SJCRH30 (cell line): ENCODE data around the gene CD2AP. TPM values are rescaled to one million over a fixed set of nuclear protein-coding genes. Genes with fewer than 3 reads are reported as not detected.
"Not testable (repeated sequence)": the region's sequence is repeated elsewhere in the genome, so short reads cannot be mapped to it uniquely, and the experiment has no call there.

Experiments
- DNase-seq, 2 experiments: peaks; one replicate each; pipeline ENCODE4 v3.0.0-alpha.2; 2015 to 2020
- H3K27ac ChIP-seq: fragments of 250-450 bp; sonication (Bioruptor Pico); 2 replicates; pipeline ENCODE4 v1.5.1; 2020; ENCODE audit warnings: mild to moderate bottlenecking, moderate library complexity
- H3K27me3 ChIP-seq: fragments of 250-450 bp; sonication (Bioruptor Pico); 2 replicates; pipeline ENCODE4 v1.5.1; 2020; ENCODE audit warnings: mild to moderate bottlenecking, moderate library complexity
- H3K36me3 ChIP-seq: fragments of 250-450 bp; sonication (Bioruptor Pico); 2 replicates; pipeline ENCODE4 v1.5.1; 2020; ENCODE audit warnings: mild to moderate bottlenecking, moderate library complexity
- H3K4me1 ChIP-seq: fragments of 250-450 bp; sonication (Bioruptor Pico); 2 replicates; pipeline ENCODE4 v1.5.1; 2020; ENCODE audit warnings: mild to moderate bottlenecking, moderate library complexity
- H3K4me3 ChIP-seq: fragments of 250-450 bp; sonication (Bioruptor Pico); 2 replicates; pipeline ENCODE4 v1.5.1; 2020; ENCODE audit warnings: mild to moderate bottlenecking, moderate library complexity
- H3K9me3 ChIP-seq: fragments of 250-450 bp; sonication (Bioruptor Pico); replicated peaks from 2 replicates; pipeline ENCODE4 v1.5.1; 2020; ENCODE audit warnings: mild to moderate bottlenecking, moderate library complexity
- total RNA-seq: library from RNA; depleted of rRNA; stranded (reverse); fragments of >200 nt; shearing (Covaris generic); gene quantifications from 2 replicates; pipeline ENCODE4 v1.2.3, GENCODE V29; 2014

The CD2AP gene
- total RNA-seq, 1 experiment from 2014 or later = 11.6 TPM

- no peaks in the 10 kb centered on the region for H3K9me3 ChIP-seq
- no peaks in the 10 kb centered on the region for H3K27me3 ChIP-seq
- DNase-seq = no peak
- no peaks in the 10 kb centered on the region for H3K36me3 ChIP-seq
- H3K4me1 ChIP-seq = no peaks in the 10 kb centered on the region
- H3K27ac ChIP-seq = no peak overlapping the region
- no peak overlapping the region for H3K4me3 ChIP-seq
These were observed 74.7 kb downstream of the CD2AP start for GRCh38 chr6:47552319-47552718.

- not testable (repeated sequence) for H3K9me3 ChIP-seq, DNase-seq, H3K4me1 ChIP-seq, H3K4me3 ChIP-seq, H3K27ac ChIP-seq, H3K36me3 ChIP-seq, H3K27me3 ChIP-seq
These were observed 75.7 kb downstream of the CD2AP start for GRCh38 chr6:47553243-47553642.

- not testable (repeated sequence) for H3K4me1 ChIP-seq, H3K27me3 ChIP-seq, H3K36me3 ChIP-seq, H3K4me3 ChIP-seq, DNase-seq, H3K9me3 ChIP-seq, H3K27ac ChIP-seq
These were observed 78.9 kb downstream of the CD2AP start for GRCh38 chr6:47556459-47556858.

GRCh38 chr6:47563162-47563561 is 85.6 kb downstream of the CD2AP start:
- H3K4me3 ChIP-seq = no peak overlapping the region
- H3K27ac ChIP-seq = no peak overlapping the region
- H3K9me3 ChIP-seq = no peaks in the 10 kb centered on the region
- DNase-seq = no peak
- H3K4me1 ChIP-seq = no peaks in the 10 kb centered on the region
- no peaks in the 10 kb centered on the region for H3K36me3 ChIP-seq
- no peaks in the 10 kb centered on the region for H3K27me3 ChIP-seq

GRCh38 chr6:47566602-47567001 is 89.0 kb downstream of the CD2AP start:
- not testable (repeated sequence) for DNase-seq, H3K27me3 ChIP-seq, H3K4me1 ChIP-seq, H3K9me3 ChIP-seq, H3K36me3 ChIP-seq, H3K4me3 ChIP-seq, H3K27ac ChIP-seq

GRCh38 chr6:47567586-47567985 is 90.0 kb downstream of the CD2AP start:
- H3K27me3 ChIP-seq = no peaks in the 10 kb centered on the region
- no peak overlapping the region for H3K4me3 ChIP-seq
- H3K36me3 ChIP-seq = no peaks in the 10 kb centered on the region
- DNase-seq = no peak
- no peaks in the 10 kb centered on the region for H3K9me3 ChIP-seq
- no peak overlapping the region for H3K27ac ChIP-seq
- no peaks in the 10 kb centered on the region for H3K4me1 ChIP-seq

GRCh38 chr6:47571488-47571887 is 93.9 kb downstream of the CD2AP start:
- no peak for DNase-seq
- no peak overlapping the region for H3K27ac ChIP-seq
- no peaks in the 10 kb centered on the region for H3K27me3 ChIP-seq

GRCh38 chr6:47573109-47573508 is 95.5 kb downstream of the CD2AP start:
- no peak for DNase-seq
- Histone ChIP-seq H3K36me3 (0 out of 2 replicates have a peak, but pooled peaks cover 3% of the 10 kb centered on the region), H3K27ac (no peak overlapping the region), H3K27me3 (no peaks in the 10 kb centered on the region), H3K4me3 (no peak overlapping the region), H3K9me3 (no peaks in the 10 kb centered on the region), H3K4me1 (no peaks in the 10 kb centered on the region)

More at GRCh38 chr6:47571488-47571887, 93.9 kb downstream of the CD2AP start:
- H3K4me1 ChIP-seq = no peaks in the 10 kb centered on the region
- H3K9me3 ChIP-seq = no peaks in the 10 kb centered on the region
- no peak overlapping the region for H3K4me3 ChIP-seq
- no peaks in the 10 kb centered on the region for H3K36me3 ChIP-seq

GRCh38 chr6:47574789-47575188 is 97.2 kb downstream of the CD2AP start:
- H3K36me3 ChIP-seq = 0 out of 2 replicates have a peak, but pooled peaks cover 3% of the 10 kb centered on the region
- no peak overlapping the region for H3K4me3 ChIP-seq

GRCh38 chr6:47579040-47579439 is 101.5 kb downstream of the CD2AP start:
- Histone ChIP-seq H3K27ac (no peak overlapping the region), H3K4me3 (no peak overlapping the region), H3K27me3 (no peaks in the 10 kb centered on the region), H3K9me3 (no peaks in the 10 kb centered on the region), H3K36me3 (0 out of 2 replicates have a peak, but pooled peaks cover 3% of the 10 kb centered on the region), H3K4me1 (no peaks in the 10 kb centered on the region)
- DNase-seq = no peak

More at GRCh38 chr6:47574789-47575188, 97.2 kb downstream of the CD2AP start:
- DNase-seq = no peak
- no peaks in the 10 kb centered on the region for H3K4me1 ChIP-seq
- H3K27ac ChIP-seq = no peak overlapping the region
- no peaks in the 10 kb centered on the region for H3K9me3 ChIP-seq
- no peaks in the 10 kb centered on the region for H3K27me3 ChIP-seq

- Histone ChIP-seq H3K27ac (no peak overlapping the region), H3K36me3 (peaks cover 2% of the 10 kb centered on the region; the same call in 1 of the 2 replicates), H3K9me3 (no peaks in the 10 kb centered on the region), H3K4me3 (no peak overlapping the region), H3K4me1 (no peaks in the 10 kb centered on the region), H3K27me3 (no peaks in the 10 kb centered on the region)
- no peak for DNase-seq
These were observed 104.0 kb downstream of the CD2AP start for GRCh38 chr6:47581591-47581990.

- no peak for DNase-seq
- no peak overlapping the region for H3K27ac ChIP-seq
- no peaks in the 10 kb centered on the region; the same call in 1 of the 2 replicates for H3K36me3 ChIP-seq
- H3K27me3 ChIP-seq = no peaks in the 10 kb centered on the region
- H3K9me3 ChIP-seq = no peaks in the 10 kb centered on the region
- H3K4me3 ChIP-seq = no peak overlapping the region
- no peaks in the 10 kb centered on the region for H3K4me1 ChIP-seq
These were observed 109.9 kb downstream of the CD2AP start for GRCh38 chr6:47587493-47587892.

GRCh38 chr6:47592131-47592840 is 114.7 kb downstream of the CD2AP start:
- Histone ChIP-seq H3K27ac (no peak overlapping the region), H3K4me1 (no peaks in the 10 kb centered on the region), H3K36me3 (no peaks in the 10 kb centered on the region), H3K4me3 (no peak overlapping the region), H3K9me3 (no peaks in the 10 kb centered on the region), H3K27me3 (no peaks in the 10 kb centered on the region)
- DNase-seq = no peak

GRCh38 chr6:47593979-47594378 is 116.4 kb downstream of the CD2AP start:
- no peaks in the 10 kb centered on the region for H3K36me3 ChIP-seq
- H3K9me3 ChIP-seq = no peaks in the 10 kb centered on the region
- H3K27me3 ChIP-seq = no peaks in the 10 kb centered on the region
- H3K4me1 ChIP-seq = no peaks in the 10 kb centered on the region
- DNase-seq = no peak
- no peak overlapping the region for H3K4me3 ChIP-seq
- H3K27ac ChIP-seq = no peak overlapping the region

- H3K27me3 ChIP-seq = no peaks in the 10 kb centered on the region
- no peak overlapping the region for H3K4me3 ChIP-seq
- H3K4me1 ChIP-seq = no peaks in the 10 kb centered on the region
- no peaks in the 10 kb centered on the region for H3K36me3 ChIP-seq
- H3K9me3 ChIP-seq = no peaks in the 10 kb centered on the region
- no peak for DNase-seq
- H3K27ac ChIP-seq = no peak overlapping the region
These were observed 118.2 kb downstream of the CD2AP start for GRCh38 chr6:47595785-47596184.

- H3K9me3 ChIP-seq = no peaks in the 10 kb centered on the region
- no peaks in the 10 kb centered on the region for H3K27me3 ChIP-seq
These were observed 120.8 kb downstream of the CD2AP start for GRCh38 chr6:47598367-47598766.

More at GRCh38 chr6:47598367-47598766, 120.8 kb downstream of the CD2AP start:
- Histone ChIP-seq H3K4me1 (no peaks in the 10 kb centered on the region), H3K27ac (no peak overlapping the region), H3K4me3 (no peak overlapping the region), H3K36me3 (no peaks in the 10 kb centered on the region)
- DNase-seq = no peak
